Hepatocyte (in vitro differentiated cells): ENCODE measurements around the gene E2F7. TPM values are rescaled to one million over a fixed set of nuclear protein-coding genes. Genes with fewer than 3 reads are reported as not detected.

Experiments
- DNase-seq: peaks from one replicate; pipeline ENCODE4 v3.0.0-alpha.2; 2016; ENCODE audit warnings: low spot score
- H2AFZ ChIP-seq: fragments of 200-600 bp; sonication (generic); 2 replicates; pipeline ENCODE4 v1.6.0; 2016; ENCODE audit warnings: antibody characterized with exemption, mild to moderate bottlenecking
- H3K27ac ChIP-seq: fragments of 200-600 bp; sonication (generic); 2 replicates; pipeline ENCODE4 v1.5.1; 2016; ENCODE audit warnings: mild to moderate bottlenecking
- H3K27me3 ChIP-seq: fragments of 200-600 bp; sonication (generic); 2 replicates; pipeline ENCODE4 v1.6.1; 2016
- H3K36me3 ChIP-seq: fragments of 200-600 bp; sonication (generic); replicated peaks from 2 replicates; pipeline ENCODE4 v1.5.1; 2016; ENCODE audit warnings: low read depth; ENCODE audit not compliant: insufficient read depth
- H3K4me1 ChIP-seq: fragments of 200-600 bp; sonication (generic); 2 replicates; pipeline ENCODE4 v1.5.1; 2016; ENCODE audit warnings: mild to moderate bottlenecking, moderate library complexity; ENCODE audit not compliant: insufficient read depth
- H3K4me2 ChIP-seq: fragments of 200-600 bp; sonication (generic); 2 replicates; pipeline ENCODE4 v1.6.0; 2016
- H3K4me3 ChIP-seq: fragments of 200-600 bp; sonication (generic); 2 replicates; pipeline ENCODE4 v1.5.1; 2016; ENCODE audit warnings: mild to moderate bottlenecking
- H3K79me2 ChIP-seq: fragments of 200-600 bp; sonication (generic); 2 replicates; pipeline ENCODE4 v1.6.0; 2017; ENCODE audit warnings: mild to moderate bottlenecking
- H3K9me2 ChIP-seq: fragments of 200-600 bp; sonication (generic); replicated peaks from 2 replicates; pipeline ENCODE4 v1.6.0; 2017; ENCODE audit warnings: mild to moderate bottlenecking; ENCODE audit not compliant: insufficient read depth
- H3K9me3 ChIP-seq: fragments of 200-600 bp; sonication (generic); 2 replicates; pipeline ENCODE4 v1.5.1; 2016; ENCODE audit warnings: low read depth, mild to moderate bottlenecking
- H4K20me1 ChIP-seq: fragments of 200-600 bp; sonication (generic); 2 replicates; pipeline ENCODE4 v1.6.0; 2016; ENCODE audit warnings: mild to moderate bottlenecking; ENCODE audit not compliant: insufficient read depth, poor library complexity, severe bottlenecking
- CTCF ChIP-seq: fragments of 200-600 bp; sonication (generic); IDR thresholded peaks from 2 replicates; pipeline ENCODE4 v1.5.1; 2016; ENCODE audit warnings: antibody characterized with exemption, mild to moderate bottlenecking; ENCODE audit not compliant: poor library complexity
- EZH2 ChIP-seq: fragments of 200-600 bp; sonication (generic); IDR thresholded peaks from 2 replicates; pipeline ENCODE4 v1.6.1; 2016; ENCODE audit warnings: antibody characterized with exemption, mild to moderate bottlenecking, borderline replicate concordance
- EZH2phosphoT487 ChIP-seq: fragments of 200-600 bp; sonication (generic); IDR thresholded peaks from one replicate; pipeline ENCODE4 v1.6.1; 2018; ENCODE audit warnings: antibody characterized with exemption, mild to moderate bottlenecking, low read depth, moderate library complexity; ENCODE audit not compliant: unreplicated experiment, severe bottlenecking
- WGBS: methylation state at CpG from one replicate; pipeline ENCODE4 v1.1.6; 2016; ENCODE audit warnings: low lambda C conversion rate; ENCODE audit errors: missing lambda C conversion rate; 5-methylcytosine and 5-hydroxymethylcytosine counted together
- polyA plus RNA-seq: library from polyadenylated mRNA; unstranded; fragments of >200 nt; fragmentation: Nextera tagmentation; extraction: Ambion mirVana; gene quantifications from 2 replicates; pipeline ENCODE4 v1.2.1, GENCODE V29; 2016
- total RNA-seq: library from RNA; depleted of rRNA; stranded (reverse); fragments of >200 nt; gene quantifications from 2 replicates; pipeline ENCODE4 v1.2.3, GENCODE V29; 2014

Gene E2F7
- total and polyA plus RNA-seq, 2 experiments from 2014 or later, result 2.0 to 3.5 TPM

DNA sequence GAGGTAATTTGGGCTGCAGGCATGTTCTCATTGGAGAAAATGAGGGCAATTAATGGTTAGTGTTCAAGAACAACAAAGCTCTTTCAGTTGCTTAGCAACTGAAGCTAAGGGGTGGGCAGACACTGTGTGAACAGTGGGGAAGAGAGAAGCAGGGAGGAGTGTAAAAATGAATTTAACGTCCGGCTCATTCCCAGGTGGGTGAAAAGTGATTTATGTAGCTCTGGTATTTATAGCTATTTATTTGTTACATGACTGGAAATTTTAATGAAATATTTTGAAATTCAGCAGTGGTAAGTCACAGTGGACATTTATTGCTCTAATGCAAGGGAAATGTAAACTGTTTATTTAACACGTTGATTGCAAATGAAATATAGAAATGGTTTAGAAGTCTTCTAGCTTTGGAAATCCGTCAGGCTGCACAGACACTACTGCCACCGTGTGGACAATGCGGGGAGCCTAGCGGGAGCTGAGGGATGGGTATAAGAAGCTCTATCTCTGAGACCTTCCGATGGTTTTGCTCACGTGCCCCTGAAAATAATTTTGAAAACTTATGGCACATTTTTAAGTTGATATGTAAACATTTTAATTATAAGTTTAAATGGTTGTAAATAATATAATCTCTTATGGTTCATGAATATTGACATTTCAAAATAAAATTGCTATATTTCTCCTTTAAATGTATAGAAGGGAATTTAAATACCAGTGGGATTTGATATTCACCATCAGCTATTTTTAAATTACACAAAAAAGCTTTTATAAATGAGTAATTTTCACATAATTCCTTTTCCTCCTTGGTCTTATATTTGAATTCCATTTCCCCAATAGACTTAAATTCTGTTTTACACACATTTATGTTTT is 54.4 kb downstream of the E2F7 start:
- Histone ChIP-seq H3K27ac (no peak overlapping the region), H3K27me3 (no peaks in the 10 kb centered on the region), H3K9me3 (no peaks in the 10 kb centered on the region), H3K9me2 (no peaks in the 10 kb centered on the region), H3K4me2 (peak overlapping the region; percentile 57), H3K36me3 (no peaks in the 10 kb centered on the region), H3K4me1 (no peaks in the 10 kb centered on the region), H2AFZ (no peak overlapping the region), H3K79me2 (no peaks in the 10 kb centered on the region), H3K4me3 (no peak overlapping the region), H4K20me1 (no peaks in the 10 kb centered on the region)
- DNase-seq, result peak; percentile 87
- TF ChIP-seq EZH2 (no peak), CTCF (peak; percentile 98)
- 3% methylated on average over 9 of the region's 9 CpGs for WGBS

DNA sequence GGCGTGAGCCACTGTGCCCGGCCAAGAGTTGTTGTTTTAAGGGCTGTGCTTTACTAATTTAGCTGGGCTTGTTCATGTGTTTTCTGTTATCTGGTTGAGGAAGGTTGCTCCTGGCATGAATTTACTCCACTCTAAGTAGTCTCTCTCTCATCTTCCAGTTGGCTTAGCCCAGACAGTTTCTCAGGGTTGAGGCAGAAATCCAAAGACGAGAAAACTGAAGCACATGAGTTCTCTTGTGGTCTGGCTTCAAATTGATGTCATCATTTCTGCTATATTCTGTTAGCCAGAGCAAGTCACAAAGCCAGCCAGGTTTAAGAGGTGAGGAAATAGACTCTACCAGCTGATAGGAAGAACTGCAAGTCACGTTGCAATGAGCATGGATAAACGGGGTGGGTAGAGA is 57.9 kb downstream of the E2F7 start:
- Histone ChIP-seq H4K20me1 (no peaks in the 10 kb centered on the region), H2AFZ (no peak overlapping the region), H3K4me1 (no peaks in the 10 kb centered on the region), H3K27me3 (no peaks in the 10 kb centered on the region), H3K27ac (no peak overlapping the region), H3K4me3 (no peak overlapping the region), H3K9me2 (no peaks in the 10 kb centered on the region), H3K4me2 (no peak overlapping the region), H3K79me2 (no peaks in the 10 kb centered on the region), H3K9me3 (no peaks in the 10 kb centered on the region), H3K36me3 (no peaks in the 10 kb centered on the region)
- TF ChIP-seq CTCF (no peak), EZH2 (no peak), EZH2phosphoT487 (no peak)
- 92% methylated on average over 5 of the region's 5 CpGs for WGBS
- DNase-seq, result no peak

DNA sequence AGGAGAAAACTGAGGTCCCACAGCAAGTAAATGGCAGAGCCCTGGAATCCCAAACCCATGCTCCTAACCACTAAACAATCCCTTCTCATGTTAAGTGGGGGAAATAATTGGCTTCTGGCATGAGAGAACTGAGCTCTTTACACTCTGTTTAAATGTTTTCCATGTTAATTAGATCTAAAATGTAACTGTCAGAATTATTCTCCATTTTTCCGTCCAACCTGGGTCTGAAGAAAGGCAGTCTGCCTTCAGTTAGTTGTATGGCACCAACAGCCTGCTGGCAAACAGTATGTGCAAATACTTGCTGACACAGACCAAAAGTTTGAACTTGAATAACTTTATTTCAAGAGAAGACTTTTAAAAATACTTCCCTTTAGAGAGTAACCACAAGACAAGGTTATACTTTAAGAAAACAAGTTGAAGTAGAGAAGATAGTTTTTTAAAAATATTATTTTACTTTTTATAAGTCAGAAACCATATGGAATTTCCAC is 59.7 kb downstream of the E2F7 start:
- Histone ChIP-seq H3K27me3 (no peaks in the 10 kb centered on the region), H4K20me1 (no peaks in the 10 kb centered on the region), H3K9me3 (no peaks in the 10 kb centered on the region), H3K27ac (no peak overlapping the region), H3K79me2 (no peaks in the 10 kb centered on the region), H3K4me1 (no peaks in the 10 kb centered on the region), H3K36me3 (no peaks in the 10 kb centered on the region), H3K4me2 (no peak overlapping the region), H3K9me2 (no peaks in the 10 kb centered on the region), H2AFZ (no peak overlapping the region), H3K4me3 (no peak overlapping the region)
- TF ChIP-seq CTCF, result no peak
- TF ChIP-seq EZH2phosphoT487, result no peak
- TF ChIP-seq EZH2, result no peak
- 77% methylated on average over 1 of the region's 1 CpG for WGBS
- DNase-seq, result no peak
